Smooth muscle cell (in vitro differentiated cells): Measurements from ENCODE around the gene MOGAT1. TPM values are rescaled to one million over a fixed set of nuclear protein-coding genes. Genes with fewer than 3 reads are reported as not detected.

Experiments used
- DNase-seq: peaks from one replicate; lab custom pipeline; 2025; ENCODE audit not compliant: unreplicated experiment; lab: John Stamatoyannopoulos, UW
- H2AFZ ChIP-seq: fragments of 200-600 bp; sonication (generic); 2 replicates; pipeline ENCODE4 v1.6.0; 2016; ENCODE audit warnings: antibody characterized with exemption, low read depth, mild to moderate bottlenecking
- H3F3A ChIP-seq: fragments of 200-600 bp; sonication (generic); 2 replicates; pipeline ENCODE4 v1.6.0; 2017; ENCODE audit warnings: antibody characterized with exemption, low read depth
- H3K27ac ChIP-seq: fragments of 200-600 bp; sonication (generic); 2 replicates; pipeline ENCODE4 v1.5.1; 2016; ENCODE audit warnings: low read depth, mild to moderate bottlenecking
- H3K27me3 ChIP-seq: fragments of 200-600 bp; sonication (generic); 2 replicates; pipeline ENCODE4 v1.6.1; 2016; ENCODE audit warnings: low read depth, mild to moderate bottlenecking
- H3K36me3 ChIP-seq: fragments of 200-600 bp; sonication (generic); 2 replicates; pipeline ENCODE4 v1.5.1; 2016; ENCODE audit warnings: low read depth
- H3K4me1 ChIP-seq: fragments of 200-600 bp; sonication (generic); 2 replicates; pipeline ENCODE4 v1.5.1; 2016; ENCODE audit warnings: low read depth
- H3K4me2 ChIP-seq: fragments of 200-600 bp; sonication (generic); 2 replicates; pipeline ENCODE4 v1.6.0; 2016; ENCODE audit warnings: mild to moderate bottlenecking
- H3K4me3 ChIP-seq: fragments of 200-600 bp; sonication (generic); 2 replicates; pipeline ENCODE4 v1.5.1; 2016; ENCODE audit warnings: mild to moderate bottlenecking
- H3K79me2 ChIP-seq: fragments of 200-600 bp; sonication (generic); 2 replicates; pipeline ENCODE4 v1.6.0; 2016; ENCODE audit warnings: low read depth, mild to moderate bottlenecking
- H3K9ac ChIP-seq: fragments of 200-600 bp; sonication (generic); 2 replicates; pipeline ENCODE4 v1.6.0; 2016; ENCODE audit warnings: low read depth
- H3K9me3 ChIP-seq: fragments of 200-600 bp; sonication (generic); replicated peaks from 2 replicates; pipeline ENCODE4 v1.5.1; 2016; ENCODE audit warnings: low read depth
- H4K20me1 ChIP-seq: fragments of 200-600 bp; sonication (generic); 2 replicates; pipeline ENCODE4 v1.6.0; 2016; ENCODE audit warnings: low read depth
- CTCF ChIP-seq: fragments of 200-600 bp; sonication (generic); IDR thresholded peaks from 2 replicates; pipeline ENCODE4 v1.5.1; 2017; ENCODE audit warnings: borderline replicate concordance, mild to moderate bottlenecking, antibody characterized with exemption; ENCODE audit not compliant: insufficient read depth, poor library complexity, severe bottlenecking
- WGBS: methylation state at CpG from one replicate; pipeline ENCODE4 v1.1.7; 2016; ENCODE audit warnings: low lambda C conversion rate; 5-methylcytosine and 5-hydroxymethylcytosine counted together
- polyA plus RNA-seq: library from polyadenylated mRNA; unstranded; fragments of >200 nt; fragmentation: Nextera tagmentation; extraction: Ambion mirVana; gene quantifications from 2 replicates; pipeline ENCODE4 v1.2.1, GENCODE V29; 2016
- total RNA-seq: library from RNA; depleted of rRNA; stranded (reverse); fragments of >200 nt; gene quantifications from 2 replicates; pipeline ENCODE4 v1.2.3, GENCODE V29; 2014

Gene MOGAT1
- total and polyA plus RNA-seq, 2 experiments from 2014 or later, result 0.25 TPM; not detected in 1

DNA sequence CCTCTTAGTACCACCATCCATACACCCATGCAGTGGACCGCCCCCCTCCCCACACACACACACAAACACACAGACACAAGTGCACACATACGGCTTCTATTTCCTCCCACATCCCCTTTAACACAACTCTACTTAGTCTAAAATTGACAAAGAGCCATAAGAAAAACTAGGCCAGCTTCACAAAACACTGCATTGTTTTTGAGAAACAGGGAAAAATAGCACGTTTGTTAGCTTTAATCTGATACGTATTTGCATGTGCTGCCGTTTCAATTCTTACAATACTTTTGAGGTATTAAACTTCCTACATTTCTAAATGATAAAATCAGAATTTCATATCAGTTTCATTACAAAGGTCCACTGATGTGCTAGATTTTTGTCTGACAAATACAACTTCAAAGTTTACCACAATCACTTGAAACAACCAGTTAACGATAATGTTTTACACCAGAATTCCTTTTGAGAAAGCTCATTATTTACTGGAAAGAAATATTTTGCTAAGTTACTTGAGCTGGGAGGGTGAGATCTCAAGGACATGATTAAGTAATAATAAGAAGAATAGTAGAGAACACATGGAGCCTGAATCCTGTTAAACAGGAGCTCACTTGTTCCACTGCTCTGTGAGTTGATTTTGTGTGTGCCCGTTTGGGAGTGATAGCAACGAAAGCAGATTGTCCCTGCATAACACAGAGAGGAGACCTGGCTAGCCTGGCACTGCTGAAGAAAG is 74.5 kb downstream of the MOGAT1 start:
- no peak overlapping the region for H3K27ac ChIP-seq
- 66% methylated on average over 8 of the region's 8 CpGs for WGBS
- peaks cover 8% of the 10 kb centered on the region for H3F3A ChIP-seq
- TF ChIP-seq CTCF, result no peak
- H3K27me3 ChIP-seq, result no peaks in the 10 kb centered on the region
- no peak overlapping the region for H3K4me2 ChIP-seq
- H3K79me2 ChIP-seq, result no peaks in the 10 kb centered on the region
- H3K9me3 ChIP-seq, result no peaks in the 10 kb centered on the region
- peak overlapping the region; percentile 3 for H2AFZ ChIP-seq
- DNase-seq, result no peak
- H3K4me3 ChIP-seq, result no peak overlapping the region
- peaks cover 12% of the 10 kb centered on the region for H3K4me1 ChIP-seq
- H3K36me3 ChIP-seq, result no peaks in the 10 kb centered on the region
- no peaks in the 10 kb centered on the region for H4K20me1 ChIP-seq
- no peak overlapping the region for H3K9ac ChIP-seq

- H3K36me3 ChIP-seq, result no peaks in the 10 kb centered on the region
- no peak for TF ChIP-seq CTCF
- H3K4me3 ChIP-seq, result no peak overlapping the region
- 68% methylated on average over 5 of the region's 5 CpGs for WGBS
- peaks cover 24% of the 10 kb centered on the region for H3K4me1 ChIP-seq
- peaks cover 8% of the 10 kb centered on the region for H3F3A ChIP-seq
- H3K27me3 ChIP-seq, result no peaks in the 10 kb centered on the region
- no peaks in the 10 kb centered on the region for H3K9me3 ChIP-seq
- no peak overlapping the region for H3K9ac ChIP-seq
- H2AFZ ChIP-seq, result no peak overlapping the region
- no peak overlapping the region for H3K27ac ChIP-seq
- no peak for DNase-seq
- H3K79me2 ChIP-seq, result no peaks in the 10 kb centered on the region
- no peaks in the 10 kb centered on the region for H4K20me1 ChIP-seq
- no peak overlapping the region for H3K4me2 ChIP-seq
Measured at GRCh38 chr2:222747526-222748160, 76.2 kb downstream of the MOGAT1 start.

GRCh38 chr2:222750533-222750932 is 79.1 kb downstream of the MOGAT1 start:
- H3K4me1 ChIP-seq, result peaks cover 33% of the 10 kb centered on the region
- H3K79me2 ChIP-seq, result no peaks in the 10 kb centered on the region
- H3K27ac ChIP-seq, result no peak overlapping the region
- no peak overlapping the region for H3K4me2 ChIP-seq
- no peak for DNase-seq
- no peaks in the 10 kb centered on the region for H3F3A ChIP-seq
- WGBS, result 90% methylated on average over 3 of the region's 3 CpGs
- no peaks in the 10 kb centered on the region for H4K20me1 ChIP-seq
- no peak overlapping the region for H2AFZ ChIP-seq
- H3K27me3 ChIP-seq, result no peaks in the 10 kb centered on the region
- no peaks in the 10 kb centered on the region for H3K36me3 ChIP-seq
- TF ChIP-seq CTCF, result no peak
- H3K4me3 ChIP-seq, result no peak overlapping the region
- no peaks in the 10 kb centered on the region for H3K9me3 ChIP-seq
- H3K9ac ChIP-seq, result no peak overlapping the region
